Adipose tissue (tissue), 3 donors: ENCODE results near the gene KRTAP1-1. TPM values are rescaled to one million over a fixed set of nuclear protein-coding genes. Genes with fewer than 3 reads are reported as not detected.
"Not testable (repeated sequence)": the region's sequence is repeated elsewhere in the genome, so short reads cannot be mapped to it uniquely, and the experiment has no call there.

ENCODE experiments used
- H3K27ac ChIP-seq: one replicate; pipeline ENCODE4 v1.5.1; 2013; ENCODE audit warnings: low read depth, low read length
- WGBS, 3 donors: extraction: QIAGEN DNeasy Blood & Tissue Kit; methylation state at CpG; one replicate each; pipeline ENCODE4 v1.1.7; 2013; 5-methylcytosine and 5-hydroxymethylcytosine counted together
- polyA plus RNA-seq, 3 donors: library from polyadenylated mRNA; stranded (reverse); fragments of 200-250 nt; gene quantifications; one replicate each; pipeline ENCODE4 v1.2.3, GENCODE V29; 2013
- donor health status: healthy with polysubstance abuse.
- donor health status: Bipolar disorder and iron deficiency.
- donor health status: healthy.

KRTAP1-1 gene
- polyA plus RNA-seq, 3 donors: not detected

DNA sequence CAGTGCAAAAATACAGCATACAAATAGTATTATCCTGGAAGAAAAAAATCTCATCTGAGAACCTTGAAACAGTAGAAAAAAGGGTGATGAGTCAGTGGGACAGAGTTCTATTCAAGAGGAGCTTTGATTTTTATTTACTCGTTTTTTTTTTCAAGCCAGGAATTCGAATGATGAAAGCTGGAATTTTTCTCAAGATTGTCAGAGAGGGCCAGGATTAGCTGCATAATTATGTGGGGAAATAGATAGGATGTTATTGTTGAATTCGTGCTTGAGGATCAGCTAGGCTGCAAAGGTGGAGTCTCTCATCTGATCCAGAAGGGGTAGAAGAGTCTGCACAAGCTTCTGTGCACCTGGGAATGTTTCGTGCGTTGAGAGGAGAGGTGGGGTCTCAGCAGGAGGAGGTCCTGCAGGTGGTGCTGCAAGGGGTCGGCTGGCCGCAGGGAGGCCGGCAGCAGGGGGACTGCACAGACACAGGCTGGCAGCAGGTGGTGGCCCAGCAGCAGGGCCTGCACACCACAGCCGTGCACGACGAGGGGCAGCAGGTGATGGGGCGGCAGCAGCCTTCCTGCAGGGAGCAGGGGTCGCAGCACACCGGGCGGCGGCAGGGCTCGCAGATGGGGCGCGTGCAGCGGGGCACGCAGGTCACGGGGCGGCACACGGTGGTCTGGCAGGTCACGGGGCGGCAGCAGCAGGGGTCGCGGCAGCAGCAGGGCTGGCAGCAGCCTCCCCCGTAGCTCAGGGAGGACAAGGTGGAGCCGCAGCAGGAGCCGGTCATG, 18.2 kb upstream of the KRTAP1-1 start:
- WGBS, 3 donors: 16 to 40% (median 38%) methylated on average over 9 to 10 of the region's 31 CpGs
- H3K27ac ChIP-seq: not testable (repeated sequence)

DNA sequence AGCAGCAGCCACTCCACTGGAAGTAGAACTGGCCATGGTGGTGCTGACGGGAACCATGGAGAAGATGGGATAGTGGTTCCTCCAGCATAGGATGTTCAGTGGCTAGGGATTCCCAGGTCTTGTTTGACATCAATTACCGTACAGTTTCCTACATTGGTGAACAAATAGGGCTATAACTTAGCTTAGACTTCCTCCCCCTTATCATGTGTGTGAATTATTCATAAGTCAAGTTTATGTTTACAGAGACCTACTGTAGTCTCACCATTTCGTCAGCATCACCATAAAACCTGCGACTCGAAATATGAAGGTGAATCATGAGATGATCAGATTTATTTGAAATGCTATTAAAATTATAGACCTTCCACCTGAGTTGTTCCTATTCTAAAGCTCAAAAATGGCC, 17.5 kb upstream of the KRTAP1-1 start:
- 78 to 92% (median 87%) methylated on average over 5 of the region's 5 CpGs for WGBS, 3 donors
- H3K27ac ChIP-seq: no peak overlapping the region

DNA sequence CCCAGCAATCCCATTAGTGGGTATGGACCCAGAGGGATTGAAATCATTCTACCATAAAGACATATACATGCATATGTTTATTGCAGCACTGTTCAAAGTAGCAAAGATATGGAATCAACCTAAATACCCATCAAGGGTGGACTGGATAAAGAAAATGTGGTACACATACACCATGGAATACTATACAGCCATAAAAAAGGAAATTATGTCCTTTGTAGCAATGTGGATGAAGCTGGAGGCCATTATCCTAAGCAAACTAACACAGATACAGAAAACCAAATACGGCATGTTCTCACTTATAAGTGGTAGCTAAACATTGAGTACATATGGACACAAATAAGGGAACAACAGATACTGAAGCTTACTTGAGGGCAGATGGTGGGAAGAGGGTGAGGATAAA, 16.3 kb upstream of the KRTAP1-1 start:
- H3K27ac ChIP-seq: no peak overlapping the region
- 91 to 97% (median 97%) methylated on average over 1 of the region's 1 CpG for WGBS, 3 donors

DNA sequence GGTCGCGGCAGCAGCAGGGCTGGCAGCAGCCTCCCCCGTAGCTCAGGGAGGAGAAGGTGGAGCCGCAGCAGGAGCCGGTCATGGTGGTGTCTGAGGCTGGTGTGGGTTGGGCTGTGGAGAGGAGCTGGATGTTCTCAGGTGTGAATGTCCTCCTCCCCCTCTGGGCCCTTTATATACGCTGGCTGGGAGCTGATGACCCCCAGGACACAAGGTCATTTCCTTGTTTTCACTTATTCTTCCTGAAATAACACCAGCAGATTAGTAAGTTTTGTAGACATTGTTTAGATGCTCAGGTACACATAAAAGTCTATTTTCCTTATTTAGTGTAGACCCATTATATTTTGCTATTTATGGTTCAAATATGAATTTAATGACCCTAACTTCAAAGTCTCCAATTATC, 13.9 kb upstream of the KRTAP1-1 start, which contains the start of gene KRTAP2-2:
KRTAP2-2 (minus strand) TSS at position 101 of the 400 bp plus-strand sequence; CDS start at position 82, 19 bp downstream.
- 18 to 56% (median 56%) methylated on average over 1 of the region's 6 CpGs for WGBS, 3 donors

DNA sequence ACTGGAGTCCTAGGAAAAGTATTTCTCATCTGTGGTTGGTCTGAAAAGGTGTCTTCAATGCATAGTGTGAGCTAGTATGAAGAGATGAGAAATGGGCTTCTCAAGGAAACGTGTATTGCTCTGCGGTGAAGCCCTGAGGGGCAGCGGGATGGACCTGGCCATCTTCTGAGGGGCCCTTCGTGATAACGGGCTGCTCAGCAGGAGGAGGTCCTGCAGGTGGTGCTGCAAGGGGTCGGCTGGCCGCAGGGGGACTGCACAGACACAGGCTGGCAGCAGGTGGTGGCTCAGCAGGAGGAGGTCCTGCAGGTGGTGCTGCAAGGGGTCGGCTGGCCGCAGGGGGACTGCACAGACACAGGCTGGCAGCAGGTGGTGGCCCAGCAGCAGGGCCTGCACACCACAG, 13.3 kb upstream of the KRTAP1-1 start:
- 69 to 79% (median 77%) methylated on average over 6 to 7 of the region's 9 CpGs for WGBS, 3 donors
- not testable (repeated sequence) for H3K27ac ChIP-seq

More for the DNA sequence above, 13.9 kb upstream of the KRTAP1-1 start, which contains the start of gene KRTAP2-2:
- not testable (repeated sequence) for H3K27ac ChIP-seq

DNA sequence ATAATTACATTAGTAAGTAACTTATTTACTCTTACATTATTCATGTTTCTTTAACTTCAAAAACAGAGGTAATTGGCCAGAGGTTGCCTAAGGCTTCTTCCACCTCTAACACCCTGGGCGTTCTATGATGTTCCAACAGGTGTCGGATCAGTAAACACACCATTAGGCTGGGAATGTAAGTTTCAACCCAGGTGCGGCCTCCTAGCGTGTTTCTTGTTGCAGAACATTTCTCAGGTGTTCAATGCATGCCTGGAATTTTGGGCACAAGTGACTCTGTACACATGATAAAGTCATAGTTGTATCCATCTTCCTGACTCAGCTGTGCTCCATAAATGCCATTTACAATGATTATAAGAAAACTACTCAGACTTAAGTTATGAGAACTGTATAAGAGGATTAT, 12.8 kb upstream of the KRTAP1-1 start:
- WGBS, 3 donors: 64 to 89% (median 86%) methylated on average over 4 of the region's 4 CpGs
- no peak overlapping the region for H3K27ac ChIP-seq

DNA sequence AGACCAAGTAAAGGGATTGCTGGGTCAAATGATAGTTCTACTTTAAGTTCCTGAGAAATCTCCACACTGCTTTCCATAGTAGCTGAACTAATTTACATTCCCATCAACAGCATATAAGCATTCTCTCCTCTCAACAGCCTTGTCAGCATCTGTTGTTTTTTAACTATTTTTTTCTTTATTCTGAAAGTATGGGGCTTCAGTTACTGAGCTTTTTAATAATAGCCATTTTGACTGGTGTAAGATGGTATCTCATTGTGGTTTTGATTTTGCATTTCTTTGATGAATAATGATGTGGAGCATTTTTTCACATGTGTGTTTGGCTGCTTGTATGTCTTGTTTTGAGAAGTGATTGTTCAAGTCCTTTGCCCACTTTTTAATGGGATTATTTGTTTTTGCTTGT, 11.3 kb upstream of the KRTAP1-1 start:
- H3K27ac ChIP-seq: no peak overlapping the region

DNA sequence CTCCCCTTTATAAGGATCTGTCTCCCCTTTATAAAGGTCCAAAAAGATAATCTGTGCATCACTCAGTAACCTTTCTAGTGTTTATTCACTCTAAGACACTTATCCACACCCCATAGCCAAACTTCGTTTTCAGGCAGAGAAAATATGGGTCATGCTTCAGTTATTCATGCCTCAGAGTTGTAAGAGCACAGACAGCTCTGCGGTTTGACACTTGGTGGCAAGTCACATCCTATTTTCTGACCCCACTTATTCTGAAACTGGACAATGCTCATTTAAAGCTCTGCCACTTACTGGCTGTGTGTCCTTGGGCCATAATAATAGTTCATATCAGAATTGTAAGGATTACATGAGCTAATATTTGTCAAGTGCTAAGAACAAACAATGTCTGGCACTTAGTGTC, 7.9 kb upstream of the KRTAP1-1 start:
- H3K27ac ChIP-seq: no peak overlapping the region
- 46 to 49% (median 48%) methylated on average over 2 of the region's 2 CpGs for WGBS, 3 donors

DNA sequence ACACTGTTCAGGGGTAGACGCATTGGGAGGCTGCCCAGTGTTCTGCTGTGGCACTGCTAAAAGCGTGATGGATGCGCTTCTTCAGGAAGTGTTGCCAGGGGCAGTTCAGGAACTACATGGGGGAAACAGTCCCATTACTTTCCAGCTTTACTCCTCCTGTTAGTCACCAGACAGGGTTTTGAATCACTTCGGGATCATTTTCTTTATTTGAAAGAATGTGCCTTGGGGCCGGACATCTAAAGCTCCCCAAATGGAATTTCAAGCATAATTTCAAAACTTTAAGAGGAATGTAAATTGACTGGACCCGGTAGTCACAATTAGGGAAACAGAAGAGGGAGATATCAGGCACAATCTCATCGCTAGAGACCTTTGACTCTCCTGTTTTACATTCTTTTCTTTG, 7.2 kb upstream of the KRTAP1-1 start:
- 53 to 70% (median 69%) methylated on average over 7 of the region's 7 CpGs for WGBS, 3 donors
- no peak overlapping the region for H3K27ac ChIP-seq

DNA sequence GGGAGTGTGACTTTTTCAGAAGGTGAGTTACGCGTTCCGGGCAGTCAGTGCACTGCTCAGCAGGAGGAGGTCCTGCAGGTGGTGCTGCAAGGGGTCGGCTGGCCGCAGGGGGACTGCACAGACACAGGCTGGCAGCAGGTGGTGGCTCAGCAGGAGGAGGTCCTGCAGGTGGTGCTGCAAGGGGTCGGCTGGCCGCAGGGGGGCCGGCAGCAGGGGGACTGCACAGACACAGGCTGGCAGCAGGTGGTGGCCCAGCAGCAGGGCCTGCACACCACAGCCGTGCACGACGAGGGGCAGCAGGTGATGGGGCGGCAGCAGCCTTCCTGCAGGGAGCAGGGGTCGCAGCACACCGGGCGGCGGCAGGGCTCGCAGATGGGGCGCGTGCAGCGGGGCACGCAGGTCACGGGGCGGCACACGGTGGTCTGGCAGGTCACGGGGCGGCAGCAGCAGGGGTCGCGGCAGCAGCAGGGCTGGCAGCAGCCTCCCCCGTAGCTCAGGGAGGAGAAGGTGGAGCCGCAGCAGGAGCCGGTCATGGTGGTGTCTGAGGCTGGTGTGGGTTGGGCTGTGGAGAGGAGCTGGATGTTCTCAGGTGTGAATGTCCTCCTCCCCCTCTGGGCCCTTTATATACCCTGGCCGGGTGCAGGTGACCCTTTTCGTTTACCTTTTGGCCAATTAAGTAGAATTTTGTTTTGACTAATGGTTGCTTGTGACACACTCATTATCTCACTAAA, 5.7 kb upstream of the KRTAP1-1 start, which contains the start of gene KRTAP2-1:
KRTAP2-1 (minus strand) TSS at position 582 of the 731 bp plus-strand sequence; CDS start at position 533, 49 bp downstream.
- H3K27ac ChIP-seq: not testable (repeated sequence)
- WGBS, 3 donors: 49 to 71% (median 55%) methylated on average over 8 to 10 of the region's 33 CpGs

DNA sequence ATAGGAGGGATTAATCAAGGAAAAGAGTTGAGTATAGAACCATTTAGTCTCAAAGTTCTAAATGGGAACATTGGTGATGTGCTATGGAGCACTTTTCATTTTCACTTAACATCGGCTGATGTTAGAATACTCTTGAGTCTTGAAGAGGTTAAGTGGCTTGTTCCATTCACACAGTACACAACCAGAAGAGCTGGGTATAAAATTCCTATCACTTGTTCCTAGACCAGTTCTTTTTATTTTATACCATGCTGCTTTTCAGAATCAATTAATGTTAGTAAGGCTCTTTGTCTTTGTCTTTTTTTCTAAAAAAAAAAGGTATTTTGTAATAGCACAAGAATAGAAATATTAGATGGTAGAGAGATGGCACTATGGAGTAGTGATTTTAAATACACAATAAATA, 1.7 kb upstream of the KRTAP1-1 start:
- WGBS, 3 donors: 97 to 100% (median 100%) methylated on average over 1 of the region's 1 CpG
- no peak overlapping the region for H3K27ac ChIP-seq

DNA sequence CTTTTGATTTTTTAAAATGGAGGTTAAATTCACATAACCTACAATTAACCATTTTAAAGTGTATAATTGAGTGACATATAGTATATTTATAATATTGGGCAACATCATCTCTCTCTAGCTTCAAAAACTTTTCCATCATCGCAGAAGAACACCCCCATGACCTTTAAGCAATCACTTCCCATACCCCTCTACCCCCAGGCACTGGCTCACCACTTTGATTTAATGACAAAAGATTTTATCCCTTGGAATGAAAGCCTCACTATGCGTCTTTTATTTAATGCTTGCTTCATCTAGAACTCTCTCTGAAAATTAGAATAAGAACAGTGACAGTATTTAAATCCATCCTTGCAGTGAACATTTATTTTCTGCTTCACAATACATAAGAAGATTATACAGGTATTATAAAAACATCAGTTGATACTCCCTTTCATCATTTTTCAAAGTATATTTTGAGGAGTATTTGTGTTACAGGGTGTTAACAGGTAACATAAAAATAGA, 3.3 kb downstream of the KRTAP1-1 start:
- no peak overlapping the region for H3K27ac ChIP-seq
- 72 to 84% (median 81%) methylated on average over 2 of the region's 2 CpGs for WGBS, 3 donors

DNA sequence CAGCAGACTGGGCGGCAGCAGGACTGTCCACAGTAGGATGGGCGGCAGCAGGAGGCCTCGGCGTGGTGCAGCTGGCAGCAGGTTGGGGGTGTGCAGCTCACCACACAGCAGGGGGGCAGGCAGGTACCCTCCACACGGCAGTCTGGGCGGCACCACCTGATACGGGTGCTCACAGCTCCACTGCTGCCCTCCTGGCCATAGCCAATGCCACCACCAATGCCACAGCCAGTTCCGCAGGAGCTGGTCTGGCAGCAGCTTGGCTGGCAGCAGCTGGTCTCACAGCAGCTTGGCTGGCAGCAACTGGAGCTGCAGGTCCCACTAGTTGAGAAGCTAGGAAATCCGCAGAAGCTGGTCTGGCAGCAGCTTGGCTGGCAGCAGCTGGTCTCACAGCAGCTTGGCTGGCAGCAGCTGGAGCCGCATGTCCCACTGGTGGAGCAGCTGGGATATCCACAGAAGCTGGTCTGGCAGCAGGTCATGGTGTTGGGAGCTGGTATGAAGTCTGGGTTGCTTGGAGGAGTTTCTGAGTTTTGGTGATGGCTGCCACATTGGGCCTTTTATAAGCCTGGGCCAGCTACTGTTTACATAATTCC, 6.8 kb downstream of the KRTAP1-1 start, which contains the start of gene KRTAP1-3:
KRTAP1-3 (minus strand) TSS at position 529 of the 590 bp plus-strand sequence; CDS start at position 476, 53 bp downstream.
- H3K27ac ChIP-seq: not testable (repeated sequence)
- WGBS, 3 donors: 75 to 87% (median 85%) methylated on average over 8 to 10 of the region's 10 CpGs

DNA sequence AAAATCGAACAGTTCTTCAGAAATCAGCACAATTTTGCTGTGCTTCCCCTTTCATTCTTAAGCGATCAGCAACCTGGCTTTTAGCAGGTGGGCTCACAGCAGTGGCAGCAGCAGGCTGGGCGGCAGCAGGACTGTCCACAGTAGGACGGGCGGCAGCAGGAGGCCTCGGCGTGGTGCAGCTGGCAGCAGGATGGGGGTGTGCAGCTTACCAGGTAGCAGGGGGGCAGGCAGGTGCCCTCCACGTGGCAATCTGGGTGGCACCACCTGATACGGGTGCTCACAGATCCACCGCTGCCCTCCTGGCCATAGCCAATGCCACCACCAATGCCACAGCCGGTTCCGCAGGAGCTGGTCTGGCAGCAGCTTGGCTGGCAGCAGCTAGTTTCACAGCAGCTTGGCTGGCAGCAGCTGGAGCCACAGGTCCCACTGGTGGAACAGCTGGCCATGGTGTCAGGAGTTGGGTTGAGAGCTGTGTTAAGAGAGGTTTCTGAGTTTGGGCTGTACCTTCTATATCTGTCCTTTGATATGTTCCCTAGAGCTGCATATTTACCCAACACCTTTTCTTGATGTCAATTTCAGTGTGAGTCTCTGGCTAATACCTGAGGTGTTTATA, 11.5 kb downstream of the KRTAP1-1 start, which contains the start of gene KRTAP1-4:
KRTAP1-4 (minus strand) TSS at position 563 of the 613 bp plus-strand sequence; CDS start at position 446, 117 bp downstream.
- no peak within 1 kb of the TSS for H3K27ac ChIP-seq
- 83 to 86% (median 83%) methylated on average over 12 of the region's 12 CpGs for WGBS, 3 donors

DNA sequence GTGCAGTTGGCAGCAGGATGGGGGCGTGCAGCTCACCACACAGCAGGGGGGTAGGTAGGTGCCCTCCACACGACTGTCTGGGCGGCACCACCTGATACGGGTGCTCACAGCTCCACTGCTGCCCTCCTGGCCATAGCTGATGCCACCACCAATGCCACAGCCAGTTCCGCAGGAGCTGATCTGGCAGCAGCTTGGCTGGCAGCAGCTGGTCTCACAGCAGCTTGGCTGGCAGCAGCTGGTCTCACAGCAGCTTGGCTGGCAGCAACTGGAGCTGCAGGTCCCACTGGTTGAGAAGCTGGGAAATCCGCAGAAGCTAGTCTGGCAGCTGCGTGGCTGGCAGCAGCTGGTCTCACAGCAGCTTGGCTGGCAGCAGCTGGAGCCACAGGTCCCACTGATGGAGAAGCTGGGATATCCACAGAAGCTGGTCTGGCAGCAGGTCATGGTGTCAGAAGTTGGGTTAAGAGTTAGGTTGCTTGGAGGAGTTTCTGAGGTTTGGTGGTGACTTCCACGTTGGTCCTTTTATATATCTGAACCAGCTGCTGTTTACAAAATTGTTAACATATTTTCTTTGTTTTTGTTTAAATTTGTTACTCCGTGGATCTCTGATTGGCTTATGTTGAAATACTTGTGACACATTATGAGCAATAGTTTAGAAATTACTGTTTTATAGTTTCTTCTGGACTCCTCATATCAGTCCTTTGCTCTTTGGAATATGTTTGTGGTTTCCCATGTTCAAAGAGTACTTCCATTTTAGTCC, 14.4 kb downstream of the KRTAP1-1 start, which contains the start of gene KRTAP1-5:
KRTAP1-5 (minus strand) TSS at position 494 of the 757 bp plus-strand sequence; CDS start at position 441, 53 bp downstream.
- 62 to 83% (median 81%) methylated on average over 9 of the region's 9 CpGs for WGBS, 3 donors
- no peak within 1 kb of the TSS for H3K27ac ChIP-seq

DNA sequence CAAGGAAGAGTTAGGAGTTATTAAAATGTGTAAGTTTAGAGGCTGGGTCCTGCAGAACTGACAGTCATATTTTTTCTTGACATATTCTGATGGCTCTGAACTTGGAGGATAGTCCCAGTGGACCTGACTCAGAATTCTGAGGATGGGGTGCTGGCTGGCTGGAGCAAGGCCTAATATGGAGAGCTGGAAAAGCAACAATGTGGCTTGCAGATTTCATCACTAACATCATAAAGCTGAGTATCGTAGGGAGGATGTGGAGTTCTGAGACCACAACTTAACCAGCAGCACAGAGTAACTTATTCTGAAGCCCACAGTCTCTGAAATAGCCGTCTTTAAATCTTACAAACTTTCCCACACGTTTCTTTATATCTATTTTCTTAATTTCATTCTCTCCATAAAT, 16.6 kb downstream of the KRTAP1-1 start:
- WGBS, 3 donors: 60 to 77% (median 76%) methylated on average over 3 of the region's 3 CpGs
- H3K27ac ChIP-seq: no peak overlapping the region

DNA sequence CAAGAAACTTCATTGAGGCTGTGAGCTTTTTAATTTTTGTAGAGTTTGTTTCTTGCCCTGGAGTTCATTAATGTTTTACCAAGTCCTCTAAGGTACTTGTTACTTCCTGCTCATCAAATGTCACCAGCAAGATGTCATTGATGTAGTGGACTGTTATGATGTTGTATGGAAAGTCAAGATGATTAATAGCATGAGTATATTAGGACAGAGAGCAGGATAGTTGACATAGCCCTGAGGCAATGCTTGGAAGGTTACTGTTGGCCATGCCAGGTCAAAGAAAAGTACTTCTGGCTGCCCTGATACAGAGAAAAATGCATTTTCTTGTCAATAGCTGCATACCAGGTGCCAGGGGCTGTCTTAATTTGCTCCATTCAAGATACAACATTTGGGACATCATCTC, 20.9 kb downstream of the KRTAP1-1 start:
- H3K27ac ChIP-seq: no peak overlapping the region

DNA sequence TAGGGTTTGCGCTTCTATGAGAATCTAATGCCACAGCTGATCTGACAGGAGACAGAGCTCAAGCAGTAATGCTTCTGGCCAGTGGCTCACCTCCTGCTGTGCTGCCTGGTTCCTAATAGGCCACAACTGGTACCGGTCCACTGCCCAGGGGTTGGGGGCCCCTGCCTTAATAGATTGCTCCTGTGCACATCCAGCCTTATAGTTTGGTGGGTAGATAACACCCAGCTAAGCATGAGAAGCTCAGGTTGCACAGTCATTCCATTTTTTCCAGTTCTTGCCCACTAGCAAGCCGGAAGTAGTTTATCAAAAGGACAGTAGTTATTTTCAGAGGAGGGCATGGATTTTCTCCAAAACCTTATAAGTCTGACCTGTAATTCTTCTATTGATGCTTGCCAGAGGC, 21.8 kb downstream of the KRTAP1-1 start:
- H3K27ac ChIP-seq: no peak overlapping the region
- WGBS, 3 donors: 93 to 97% (median 93%) methylated on average over 3 of the region's 3 CpGs
